Cerebellar cortex (tissue), 1 donor: ENCODE measurements around the gene HORMAD2.

Source experiments
- DNase-seq: peaks from one replicate; pipeline ENCODE4 v3.0.0-alpha.2; 2015; ENCODE audit warnings: low spot score

Gene HORMAD2

GRCh38 chr22:30226192-30226832 lies 146.0 kb downstream of the HORMAD2 start:
- DNase-seq = no peak
